Spleen (tissue), 7 donors: Measurements from ENCODE around the gene KATNAL2.

Experiments
- CTCF ChIP-seq, 11 experiments: fragments of 200-600 bp in 7 of 11; fragments of 450-650 bp in 4 of 11; sonication (generic) in 4 of 11; IDR thresholded peaks in 8 of 11; conservative IDR thresholded peaks in 3 of 11; 1 replicate in 7 of 11; 2 replicates in 4 of 11; pipeline versions ENCODE4 v1.4.0 to v1.8.0; 2016 to 2021; ENCODE audit warnings: antibody characterized with exemption in 11 of 11, inconsistent platforms in 4 of 11, mild to moderate bottlenecking in 1 of 11
- POLR2A ChIP-seq, 3 donors: fragments of 450-650 bp; IDR thresholded peaks; one replicate each; pipeline ENCODE4 v1.5.1; 2017; ENCODE audit warnings: antibody characterized with exemption in 3 of 3, mild to moderate bottlenecking in 1 of 3
- donor health status: DM: no; HTN: no; CAD: no; lungs with moderate emphysema.
- donor health status: DM: no; HTN: no; CAD: no.
- donor health status: DM: no; HTN: no; CAD: no.

GRCh38 chr18:46894124-46894523 is 23.3 kb upstream of the KATNAL2 start:
- no peak for TF ChIP-seq CTCF (IDR thresholded peaks at IDR 0.05 in 8 of 11, conservative IDR thresholded peaks at IDR 0.05 in 3 of 11)
- no peak for TF ChIP-seq POLR2A (IDR thresholded peaks at IDR 0.05)
